Adrenal gland (tissue), 5 donors: Measurements from ENCODE around the gene MAX.

Experiments
- CTCF ChIP-seq, 6 experiments: fragments of 450-650 bp in 4 of 6; fragments of 200-600 bp in 2 of 6; sonication (generic) in 1 of 6; IDR thresholded peaks; 1 replicate in 5 of 6; 2 replicates in 1 of 6; pipeline versions ENCODE4 v1.5.1 to v1.8.0; 2016 to 2021; ENCODE audit warnings: antibody characterized with exemption in 6 of 6, mild to moderate bottlenecking in 2 of 6, moderate library complexity in 1 of 6
- POLR2A ChIP-seq, 2 donors: fragments of 450-650 bp; IDR thresholded peaks; one replicate each; pipeline ENCODE4 v1.6.1; 2017; ENCODE audit warnings: antibody characterized with exemption in 2 of 2, mild to moderate bottlenecking in 2 of 2, moderate library complexity in 1 of 2
- donor health status: DM: no; HTN: no; CAD: no.

GRCh38 chr14:65151609-65151956 lies 49.3 kb upstream of the MAX start:
- TF ChIP-seq CTCF (IDR thresholded peaks at IDR 0.05) (no peak), POLR2A (IDR thresholded peaks at IDR 0.05) (no peak)
